NCI-H2107 treated with DMSO at 0.1 percent for 48 hours (cell line): ENCODE measurements around the gene YIPF7.

Experiments
- DNase-seq: peaks from one replicate; lab custom pipeline; 2025; ENCODE audit not compliant: unreplicated experiment; lab: John Stamatoyannopoulos, UW

The YIPF7 gene

GRCh38 chr4:44623676-44624075, 27.7 kb downstream of the YIPF7 start:
- no peak for DNase-seq

DNA sequence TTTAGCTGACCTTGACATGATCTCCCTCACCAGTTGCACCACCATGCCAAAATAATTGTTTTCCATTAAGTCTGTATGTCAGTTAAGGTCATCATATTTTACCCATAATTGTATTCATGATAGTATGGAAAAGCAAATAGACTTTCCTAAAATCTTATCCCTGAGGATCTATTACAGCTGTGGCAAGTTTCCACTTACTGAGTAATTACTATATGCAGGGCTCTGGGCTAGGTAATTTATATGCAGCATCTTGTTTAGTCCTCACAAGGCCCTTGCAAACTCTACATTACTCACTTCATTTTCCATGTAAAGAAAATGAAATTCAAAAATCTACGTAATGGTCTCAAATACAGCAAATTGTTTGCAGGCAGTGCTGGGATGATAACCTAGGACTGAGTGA, 34.8 kb downstream of the YIPF7 start:
- no peak for DNase-seq

DNA sequence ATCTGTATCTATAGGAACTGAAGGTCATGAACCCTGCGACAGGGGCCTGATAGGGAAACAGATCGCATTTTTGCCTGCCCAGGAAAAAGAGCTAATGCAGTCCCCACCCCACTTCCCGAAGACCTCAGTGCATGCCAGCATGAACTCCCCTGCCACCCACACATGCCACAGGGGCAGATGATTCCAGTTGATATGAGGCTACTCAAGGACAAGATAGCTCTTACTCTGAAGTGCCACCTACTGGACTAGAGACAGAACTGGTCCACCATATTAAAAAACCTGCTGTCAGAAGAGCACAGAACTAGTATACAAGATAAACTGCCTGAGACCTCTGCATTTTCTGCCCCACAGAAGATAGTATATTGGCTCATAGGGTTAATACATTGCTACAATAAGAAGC, 68.0 kb downstream of the YIPF7 start:
- no peak for DNase-seq

DNA sequence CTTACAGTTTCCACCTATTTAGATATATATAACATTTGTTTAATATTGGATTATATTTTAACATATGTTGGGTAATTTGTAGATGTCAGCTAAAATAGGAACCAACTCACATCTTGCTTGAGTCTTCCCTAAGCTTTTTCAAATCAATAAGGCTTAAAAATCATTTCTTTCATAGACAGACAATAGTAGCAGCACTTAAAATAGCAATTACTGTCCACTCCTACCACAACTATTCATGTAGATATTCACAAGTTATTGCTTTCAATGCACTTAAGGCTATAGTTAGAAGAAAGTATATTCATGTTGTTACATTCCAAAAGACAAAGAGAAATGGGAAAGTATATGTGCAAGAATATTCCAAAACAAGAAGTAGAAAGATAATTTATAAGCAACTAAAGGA, 71.2 kb downstream of the YIPF7 start:
- no peak for DNase-seq

DNA sequence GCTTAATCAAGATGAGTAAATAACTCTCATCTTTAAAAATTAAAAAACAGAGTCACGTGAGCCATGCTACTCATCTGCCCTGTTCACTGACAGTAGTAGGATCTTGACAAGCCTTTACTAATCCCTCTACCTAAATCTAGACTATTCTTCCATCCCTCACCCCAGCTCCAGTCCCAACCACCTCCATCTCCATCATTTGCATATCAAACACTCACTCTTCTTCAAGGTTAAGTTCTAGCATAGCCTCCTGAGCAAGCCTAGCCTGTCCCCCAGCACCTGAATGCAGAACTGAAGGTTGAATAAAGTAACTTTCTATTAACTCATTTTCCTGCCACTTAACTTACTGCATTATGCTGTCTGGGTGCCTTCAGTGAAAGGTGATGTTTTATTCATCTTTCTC, 72.5 kb downstream of the YIPF7 start:
- DNase-seq, result no peak
